Stimulated activated CD4-positive, alpha-beta T cell treated with anti-CD3 and anti-CD28 coated beads, Interleukin-4, amount 100 ng/mL, for 4 hours (primary cell): ENCODE data around the gene TCHP.
"Not testable (repeated sequence)": the region's sequence is repeated elsewhere in the genome, so short reads cannot be mapped to it uniquely, and the experiment has no call there.

ENCODE experiments used
- DNase-seq, 2 experiments: peaks; one replicate each; pipeline ENCODE4 v3.0.0-alpha.2; 2020

TCHP gene

GRCh38 chr12:109879351-109880042, 20.6 kb upstream of the TCHP start:
- DNase-seq = no peak

DNA sequence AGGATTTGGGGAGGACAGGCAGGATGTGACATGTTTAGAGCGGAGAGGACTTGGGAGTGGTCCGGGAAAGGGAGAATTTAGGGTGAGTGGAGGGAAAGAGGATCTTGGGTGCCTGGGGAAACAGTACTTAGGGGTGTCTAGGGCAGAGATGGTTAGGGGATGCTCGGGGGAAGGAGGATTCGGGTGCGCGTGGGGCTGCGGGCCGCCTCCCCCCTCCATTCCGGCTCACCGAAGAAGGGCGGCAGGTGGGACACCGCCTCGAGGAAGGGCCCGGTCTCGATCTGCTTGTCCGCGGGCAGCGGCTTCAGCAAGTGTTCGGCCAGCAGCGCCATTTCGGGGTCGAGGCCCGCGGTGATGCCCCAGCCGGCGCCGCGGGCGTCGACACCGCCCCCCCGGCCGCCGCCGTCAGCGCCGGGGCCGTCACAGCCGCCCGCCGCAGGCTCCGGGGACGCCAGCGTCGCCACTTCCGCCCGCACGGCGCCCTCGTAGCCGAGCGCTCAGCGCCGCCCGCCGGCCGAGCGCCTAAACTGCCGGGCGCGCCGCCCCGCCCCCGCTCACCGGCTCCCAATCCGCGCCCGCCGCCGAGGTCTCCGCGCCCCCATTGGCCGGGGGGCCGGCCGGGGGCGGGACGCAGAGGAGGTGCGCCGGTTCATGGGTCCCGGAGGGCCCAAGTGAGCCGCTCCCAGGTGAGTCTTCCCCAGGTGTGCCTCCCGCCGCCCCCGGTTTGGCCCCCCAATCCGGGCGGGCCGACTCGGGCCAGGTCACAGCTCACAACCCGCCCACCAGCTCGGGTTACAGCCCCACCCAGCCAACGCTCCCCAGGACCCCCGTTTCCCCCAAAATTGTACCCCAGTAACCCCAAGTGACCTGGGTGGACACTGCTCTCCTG, 19.8 kb upstream of the TCHP start, which contains the start of gene GLTP:
Gene GLTP, minus strand, starts transcription at position 499 of the 889 bp plus-strand sequence. Its CDS starts 167 bp downstream, at position 332.
- DNase-seq = peak; percentile 87 to 91

DNA sequence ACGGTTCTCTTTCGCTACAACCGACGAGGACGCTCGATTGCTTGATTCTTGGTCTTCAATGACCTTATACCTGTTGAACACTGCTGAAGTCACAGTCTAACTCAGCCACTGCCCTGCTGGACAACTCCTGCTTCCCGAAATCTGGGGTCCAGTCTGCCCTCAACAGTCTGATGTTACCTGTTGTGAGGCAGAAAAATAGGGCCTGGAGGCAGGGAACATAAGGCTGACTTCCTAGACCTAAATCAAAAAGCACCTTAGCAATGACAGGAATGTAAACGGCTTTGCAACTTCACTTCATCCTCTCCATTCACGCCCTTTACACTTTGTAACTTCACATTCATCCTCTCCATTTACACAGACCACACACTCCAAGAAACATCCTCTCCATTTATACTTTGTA, 19.1 kb upstream of the TCHP start:
- DNase-seq = no peak

DNA sequence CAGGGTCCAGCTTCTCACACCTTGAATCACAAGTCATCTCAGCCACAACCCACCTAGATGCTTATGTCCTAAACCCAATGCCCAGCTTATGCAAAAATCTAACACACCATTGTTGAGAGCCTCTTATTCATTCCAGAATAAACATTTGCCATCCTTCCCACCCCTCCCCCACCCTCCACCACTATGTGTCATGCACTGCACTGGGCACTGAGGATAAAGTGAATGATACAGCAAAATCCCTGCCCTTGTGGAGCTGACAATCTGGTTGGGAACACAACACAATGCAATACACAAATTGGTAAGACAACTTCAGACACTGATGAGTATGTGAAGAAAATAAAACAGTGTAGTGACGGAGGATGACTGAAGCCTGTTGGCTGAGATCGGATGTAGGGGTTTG, 18.3 kb upstream of the TCHP start:
- DNase-seq = no peak

DNA sequence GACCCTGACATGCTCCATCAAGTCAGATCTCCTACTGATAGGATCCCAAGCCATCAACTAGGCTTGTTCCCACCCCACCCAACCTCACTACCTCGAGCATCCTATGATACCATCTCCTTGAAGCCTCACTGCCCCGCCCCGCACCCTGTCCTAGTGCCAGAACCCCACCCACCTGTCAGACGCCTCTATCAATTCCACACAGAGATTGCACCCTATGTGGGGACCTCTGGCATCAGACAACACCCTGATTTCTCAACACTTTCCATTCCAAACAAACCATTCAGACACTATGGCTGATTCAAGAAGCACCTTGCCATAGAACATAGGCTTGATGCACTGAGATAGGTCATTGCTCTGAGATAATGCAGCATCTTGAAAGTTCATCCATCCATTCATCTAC, 16.6 kb upstream of the TCHP start:
- no peak for DNase-seq

DNA sequence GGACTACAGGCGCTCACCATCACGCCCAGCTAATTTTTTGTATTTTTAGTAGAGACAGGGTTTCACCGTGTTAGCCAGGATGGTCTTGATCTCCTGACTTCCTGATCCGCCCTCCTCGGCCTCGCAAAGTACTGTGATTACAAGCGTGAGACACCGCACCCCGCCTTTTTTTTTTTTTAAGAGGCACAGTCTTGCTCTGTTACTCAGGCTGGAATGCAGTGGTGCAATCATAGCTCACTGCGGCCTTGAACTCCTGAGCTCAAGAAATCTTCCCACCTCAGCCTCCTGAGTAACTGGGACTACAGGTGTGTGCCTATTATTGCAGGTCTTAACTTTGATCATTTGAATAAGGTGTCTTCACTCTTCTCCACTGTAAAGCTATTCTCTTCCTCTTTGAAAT, 14.5 kb upstream of the TCHP start:
- no peak for DNase-seq

DNA sequence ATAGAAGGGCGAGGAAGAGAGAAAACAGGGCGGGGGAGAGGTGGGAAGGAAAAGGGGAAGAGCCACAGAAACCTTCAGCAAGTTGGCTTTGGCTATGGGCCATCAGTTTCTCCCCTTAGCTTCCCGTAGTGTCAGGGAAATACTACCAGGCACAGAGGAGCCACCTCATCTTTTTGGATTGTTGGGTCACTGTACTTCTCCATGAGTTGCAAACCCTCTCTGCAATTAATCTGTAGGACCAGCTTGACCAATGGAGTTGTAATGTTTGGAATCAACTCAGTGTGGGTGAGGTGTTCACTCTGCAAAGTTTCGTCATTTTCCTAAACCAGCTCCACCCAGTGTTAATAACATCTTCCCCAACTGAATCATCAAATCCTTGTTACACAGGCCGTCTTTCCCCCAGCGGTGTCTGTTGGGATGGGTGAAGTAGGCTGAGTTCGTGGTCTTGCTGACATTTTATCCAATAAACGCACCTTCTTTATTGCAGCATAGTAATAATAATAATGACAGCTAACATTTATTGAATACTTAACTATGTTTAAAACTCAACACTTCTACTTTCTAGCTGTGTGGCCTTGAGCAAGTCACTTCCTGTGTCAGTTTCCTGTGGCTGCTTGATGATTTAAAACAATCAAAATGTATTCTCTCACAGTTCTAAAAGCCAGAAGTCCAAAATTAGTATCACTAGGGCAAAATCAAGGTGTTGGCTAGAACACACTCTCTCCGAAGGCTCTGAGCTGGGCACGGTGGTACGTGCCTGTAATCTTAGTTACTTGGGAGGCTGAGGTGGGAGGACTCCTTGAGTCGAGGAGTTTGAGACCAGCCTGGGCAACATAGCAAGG, 11.7 kb upstream of the TCHP start:
- no peak for DNase-seq

GRCh38 chr12:109890620-109891170, 9.4 kb upstream of the TCHP start:
- DNase-seq = no peak

GRCh38 chr12:109891731-109892130, 8.3 kb upstream of the TCHP start:
- DNase-seq = not testable (repeated sequence)

DNA sequence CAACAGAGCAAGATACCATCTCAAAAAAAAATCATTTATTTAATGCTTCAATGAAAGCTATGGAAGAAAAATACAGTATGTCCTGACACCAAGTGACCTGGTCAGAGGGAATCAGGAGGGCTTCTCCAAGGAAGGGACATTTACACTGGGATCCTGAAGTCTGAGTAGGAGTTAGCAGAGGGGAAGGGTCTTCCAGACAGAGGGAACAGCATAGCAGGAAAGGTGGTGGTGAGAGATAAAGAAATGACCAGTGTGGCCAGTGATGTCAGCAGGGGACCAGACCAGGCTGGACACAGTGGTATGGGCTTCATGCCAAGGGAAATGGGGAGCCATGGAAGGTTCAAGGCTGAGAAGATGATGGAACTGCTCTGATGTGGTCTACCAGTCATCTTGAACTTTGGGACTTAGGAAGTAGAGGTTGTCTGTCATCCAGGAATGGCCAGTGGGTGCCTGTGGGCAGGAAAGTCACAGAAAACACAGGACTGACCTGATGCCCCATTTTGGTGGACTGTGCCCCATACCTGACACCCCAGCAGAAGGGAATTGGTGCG, 7.8 kb upstream of the TCHP start:
- no peak for DNase-seq

GRCh38 chr12:109892748-109893147, 7.3 kb upstream of the TCHP start:
- DNase-seq = no peak

- DNase-seq = no peak
Observed at GRCh38 chr12:109893261-109893995, 6.6 kb upstream of the TCHP start.

DNA sequence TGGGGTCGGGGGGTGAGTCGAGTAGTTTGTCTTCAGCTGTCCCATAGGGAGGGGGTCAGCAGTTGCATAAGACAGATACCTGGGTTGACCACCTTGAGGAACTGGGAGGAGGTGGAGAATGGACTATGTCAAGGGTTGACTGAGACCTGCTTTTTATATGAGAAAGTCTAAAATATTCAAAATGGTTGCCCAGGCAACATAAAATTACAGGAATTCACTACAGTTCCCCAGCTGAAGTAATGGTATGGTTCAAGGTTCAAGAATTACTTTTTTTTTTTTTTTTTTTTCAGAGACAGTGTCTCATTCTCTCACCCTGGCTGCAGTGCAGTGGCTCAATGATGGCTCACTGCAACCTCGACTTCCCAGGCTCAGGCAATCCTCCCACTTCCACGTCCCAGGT, 5.1 kb upstream of the TCHP start:
- no peak for DNase-seq

DNA sequence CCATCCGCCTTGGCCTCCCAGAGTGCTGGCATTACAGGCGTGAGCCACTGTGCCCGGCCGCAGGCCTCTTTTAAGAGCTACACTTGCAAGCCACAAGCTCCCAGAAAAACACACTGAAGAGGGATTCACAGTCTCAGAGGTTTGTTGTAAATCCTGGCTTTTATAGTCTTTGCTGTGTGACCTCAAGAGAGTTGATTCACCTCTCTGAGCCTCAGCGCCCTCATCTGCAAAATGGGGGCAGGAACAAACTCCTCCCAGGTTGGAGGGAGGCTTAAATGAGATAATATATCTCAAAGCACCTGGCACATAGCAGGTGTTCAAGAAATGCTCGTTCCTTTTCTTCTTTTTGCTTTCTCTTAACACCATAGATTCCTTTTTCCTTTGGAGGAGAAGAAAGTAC, 3.9 kb upstream of the TCHP start:
- no peak for DNase-seq

GRCh38 chr12:109897029-109897428, 3.0 kb upstream of the TCHP start:
- DNase-seq = no peak

DNA sequence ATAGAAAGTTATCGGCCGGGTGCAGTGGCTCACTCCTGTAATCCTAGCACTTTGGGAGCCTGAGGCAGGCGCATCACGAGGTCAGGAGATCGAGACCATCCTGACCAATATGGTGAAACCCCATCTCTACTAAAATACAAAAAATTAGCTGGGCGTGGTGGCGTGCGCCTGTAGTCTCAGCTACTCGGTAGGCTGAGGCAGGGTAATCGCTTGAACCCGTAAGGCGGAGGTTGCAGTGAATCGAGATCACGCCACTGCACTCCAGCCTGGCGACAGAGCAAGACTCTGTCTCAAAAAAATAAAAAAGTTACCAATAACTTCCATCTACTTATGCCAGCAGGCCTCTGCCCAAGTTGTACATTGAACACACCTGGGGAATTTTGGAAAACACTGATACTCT, 729 bp upstream of the TCHP start:
- DNase-seq = not testable (repeated sequence)

DNA sequence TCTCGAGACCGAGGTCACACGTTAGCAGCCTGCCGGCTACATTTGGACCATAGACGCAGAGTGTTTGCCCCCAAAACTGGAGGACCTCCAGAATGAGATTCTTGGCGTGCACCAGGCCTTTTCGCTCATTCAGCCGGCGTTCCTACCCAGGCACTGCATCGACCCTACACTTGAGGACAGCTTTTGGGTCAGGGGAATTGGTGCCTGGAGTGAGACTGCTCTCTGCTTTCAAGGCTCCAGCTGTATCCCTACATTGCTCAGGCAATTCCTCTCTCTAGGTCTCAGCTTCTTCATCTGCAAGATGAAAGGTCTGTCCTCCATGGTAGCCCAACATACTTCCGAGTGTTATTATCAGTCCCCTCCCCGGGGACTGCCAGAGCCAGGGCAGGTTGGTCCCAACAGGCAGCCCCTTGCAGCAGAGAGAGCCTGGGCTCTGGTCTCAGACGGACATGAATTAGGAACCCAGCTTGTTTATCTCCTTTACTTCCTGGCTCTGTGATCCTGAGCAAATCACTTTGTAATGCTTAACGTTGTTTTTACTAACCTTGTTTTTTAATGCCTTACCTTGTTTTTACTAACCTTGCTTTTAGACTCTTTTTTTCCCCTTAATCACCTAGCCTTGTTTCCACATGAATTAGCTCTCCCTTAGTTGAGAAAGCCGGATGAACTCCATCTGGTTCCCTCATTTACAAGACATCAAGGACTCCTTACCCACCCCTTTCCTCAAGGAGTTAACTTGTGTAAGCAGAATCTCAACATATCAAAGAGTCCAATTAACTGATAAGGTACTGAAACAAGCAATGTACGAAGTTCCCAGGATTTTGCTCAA, 892 bp downstream of the TCHP start:
- DNase-seq = no peak

DNA sequence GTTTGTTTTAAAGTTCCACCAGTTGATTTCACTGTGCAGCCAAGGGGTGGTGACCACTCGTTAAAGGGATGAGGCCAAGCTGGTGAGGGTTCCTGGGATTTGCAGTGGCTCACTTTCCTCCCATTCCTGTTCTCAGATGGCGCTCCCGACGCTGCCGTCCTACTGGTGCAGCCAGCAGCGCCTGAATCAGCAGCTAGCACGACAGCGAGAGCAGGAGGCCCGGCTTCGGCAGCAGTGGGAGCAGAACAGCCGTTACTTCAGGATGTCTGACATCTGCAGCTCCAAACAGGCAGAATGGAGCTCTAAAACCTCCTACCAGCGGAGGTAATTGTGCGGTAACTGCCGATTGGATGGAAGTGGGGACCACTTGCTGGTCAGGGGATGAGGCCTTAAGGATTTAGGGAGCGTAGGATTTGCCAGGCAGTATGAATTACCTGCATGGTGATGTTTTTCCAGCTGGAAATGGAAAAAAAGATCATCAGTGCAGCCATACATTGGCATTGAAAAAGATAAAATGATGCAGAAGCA, 2.9 kb downstream of the TCHP start:
- no peak for DNase-seq

- DNase-seq = no peak
Observed at GRCh38 chr12:109905301-109905700, 5.2 kb downstream of the TCHP start.

- DNase-seq = no peak
Observed at GRCh38 chr12:109910254-109910968, 10.3 kb downstream of the TCHP start.
